HEK293T (cell line): ENCODE data around the gene PLEKHM2.

ENCODE experiments used
- CTCF ChIA-PET: fragments of 350-600 bp; formaldehyde crosslinking; extraction: SDS; loops from one replicate; lab custom pipeline; 2021; ENCODE audit warnings: antibody characterized with exemption, inconsistent platforms; lab: Yijun Ruan, JAX
- POLR2A ChIA-PET: fragments of 350-600 bp; formaldehyde crosslinking; extraction: SDS; loops from one replicate; lab custom pipeline; 2020; ENCODE audit warnings: antibody characterized with exemption, inconsistent platforms; lab: Yijun Ruan, JAX
- DNase-seq: peaks from one replicate; pipeline ENCODE4 v3.0.0; 2012; ENCODE audit warnings: mixed read lengths; ENCODE audit errors: extremely low spot score
- ARNT ChIP-seq: fragments of 450-650 bp; IDR thresholded peaks from 2 replicates; pipeline ENCODE4 v1.6.1; 2017; ENCODE audit warnings: mild to moderate bottlenecking
- BHLHE40 ChIP-seq: fragments of 450-650 bp; IDR thresholded peaks from 2 replicates; pipeline ENCODE4 v1.6.1; 2016; ENCODE audit warnings: mild to moderate bottlenecking, moderate library complexity, borderline replicate concordance
- CTBP1 ChIP-seq: fragments of 450-650 bp; IDR thresholded peaks from 2 replicates; pipeline ENCODE4 v1.6.1; 2016; ENCODE audit warnings: borderline replicate concordance
- ELF4 ChIP-seq: fragments of 450-650 bp; IDR thresholded peaks from 2 replicates; pipeline ENCODE4 v1.6.1; 2017; ENCODE audit warnings: antibody characterized with exemption
- FOXA1 ChIP-seq: fragments of 450-650 bp; IDR thresholded peaks from 2 replicates; pipeline ENCODE4 v1.6.1; 2016; ENCODE audit warnings: mild to moderate bottlenecking
- FOXK2 ChIP-seq: fragments of 450-650 bp; IDR thresholded peaks from 2 replicates; pipeline ENCODE4 v1.6.1; 2016; ENCODE audit warnings: mild to moderate bottlenecking
- FOXM1 ChIP-seq: fragments of 450-650 bp; IDR thresholded peaks from 2 replicates; pipeline ENCODE4 v1.6.1; 2017; ENCODE audit warnings: mild to moderate bottlenecking, borderline replicate concordance
- HDGF ChIP-seq: fragments of 450-650 bp; IDR thresholded peaks from 2 replicates; pipeline ENCODE4 v1.6.1; 2017; ENCODE audit warnings: antibody characterized with exemption, borderline replicate concordance
- L3MBTL2 ChIP-seq: fragments of 450-650 bp; conservative IDR thresholded peaks from 2 replicates; pipeline ENCODE4 v1.6.1; 2016; ENCODE audit warnings: mild to moderate bottlenecking
- LEF1 ChIP-seq: fragments of 450-650 bp; IDR thresholded peaks from 2 replicates; pipeline ENCODE4 v1.6.1; 2017; ENCODE audit warnings: mild to moderate bottlenecking, borderline replicate concordance
- NFRKB ChIP-seq: fragments of 450-650 bp; IDR thresholded peaks from 2 replicates; pipeline ENCODE4 v1.6.1; 2016; ENCODE audit warnings: mild to moderate bottlenecking, moderate library complexity
- SP1 ChIP-seq: fragments of 450-650 bp; IDR thresholded peaks from 2 replicates; pipeline ENCODE4 v1.6.1; 2017
- SUZ12 ChIP-seq: fragments of 450-650 bp; IDR thresholded peaks from 2 replicates; pipeline ENCODE4 v1.6.1; 2016; ENCODE audit warnings: mild to moderate bottlenecking
- TARDBP ChIP-seq: fragments of 450-650 bp; IDR thresholded peaks from 2 replicates; pipeline ENCODE4 v1.6.1; 2016
- ZNF384 ChIP-seq: fragments of 450-650 bp; IDR thresholded peaks from 2 replicates; pipeline ENCODE4 v1.6.1; 2016
- TF ChIP-seq, protein P1 (sequence below): fragments of 450-650 bp; IDR thresholded peaks from 2 replicates; pipeline ENCODE4 v1.6.1; 2016

The PLEKHM2 gene

DNA sequence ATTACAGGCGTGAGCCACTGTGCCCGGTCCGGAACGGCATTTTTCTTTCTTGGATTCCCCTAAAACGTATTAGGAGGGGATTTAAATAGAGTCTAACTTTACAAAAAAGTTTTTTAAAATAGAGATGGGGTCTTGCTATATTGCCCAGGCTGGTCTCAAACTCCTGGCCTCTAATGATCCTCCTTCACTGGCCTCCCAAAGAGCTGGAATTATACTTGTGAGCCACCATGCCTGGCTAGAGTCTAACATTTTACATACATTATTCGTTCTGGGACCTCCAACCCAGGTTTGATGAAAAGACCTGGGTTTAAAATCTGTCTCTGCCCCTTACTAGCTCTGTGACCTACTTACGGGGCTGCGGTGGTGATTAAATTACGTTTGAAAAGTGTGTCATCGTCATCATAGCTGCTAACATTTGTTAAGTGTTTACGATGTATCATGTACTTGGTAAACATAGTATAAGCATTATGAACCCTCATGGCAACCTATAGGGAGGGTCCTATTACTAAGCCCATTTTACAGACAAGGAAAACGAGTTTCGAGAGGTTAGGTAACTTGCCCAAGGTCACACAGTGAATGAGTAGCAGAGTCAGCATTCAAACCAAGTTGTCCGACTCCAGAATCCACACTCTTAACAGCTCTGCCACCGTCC lies 24.5 kb downstream of the PLEKHM2 start:
- CTCF ChIA-PET: no interaction called here
- DNase-seq: no peak

DNA sequence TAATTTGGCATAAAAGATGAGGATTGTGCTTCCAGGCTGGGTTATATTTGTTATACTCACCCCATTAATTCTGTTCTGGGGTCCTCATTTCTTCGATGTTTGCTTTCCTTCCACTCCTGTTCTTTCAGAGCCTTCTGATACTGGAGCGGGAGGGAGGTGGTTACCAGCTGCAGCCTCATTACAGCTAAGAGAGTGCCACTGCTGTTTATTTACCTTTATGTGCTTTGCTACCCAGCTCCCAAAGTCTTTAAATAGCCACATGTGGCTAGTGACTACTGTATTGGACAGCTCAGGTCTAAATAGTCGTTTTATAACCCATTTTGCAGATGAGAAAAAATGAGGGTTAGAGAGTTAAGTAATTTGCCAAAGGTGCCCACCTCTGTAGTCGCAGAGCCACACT lies 25.1 kb downstream of the PLEKHM2 start:
- ChIA-PET CTCF (no interaction called here), POLR2A (no interaction called here)
- no peak for TF ChIP-seq SP1
- no peak for TF ChIP-seq NFRKB
- no peak for TF ChIP-seq ARNT
- no peak for TF ChIP-seq HDGF
- no peak for TF ChIP-seq TARDBP
- TF ChIP-seq BHLHE40: no peak
- TF ChIP-seq SUZ12: no peak
- no peak for TF ChIP-seq FOXK2
- TF ChIP-seq FOXA1: no peak
- TF ChIP-seq L3MBTL2: no peak
- TF ChIP-seq FOXM1: no peak
- TF ChIP-seq ZNF384: no peak
- TF ChIP-seq ELF4: no peak
- TF ChIP-seq CTBP1: no peak
- no peak for TF ChIP-seq LEF1
- TF ChIP-seq, protein P1, sequence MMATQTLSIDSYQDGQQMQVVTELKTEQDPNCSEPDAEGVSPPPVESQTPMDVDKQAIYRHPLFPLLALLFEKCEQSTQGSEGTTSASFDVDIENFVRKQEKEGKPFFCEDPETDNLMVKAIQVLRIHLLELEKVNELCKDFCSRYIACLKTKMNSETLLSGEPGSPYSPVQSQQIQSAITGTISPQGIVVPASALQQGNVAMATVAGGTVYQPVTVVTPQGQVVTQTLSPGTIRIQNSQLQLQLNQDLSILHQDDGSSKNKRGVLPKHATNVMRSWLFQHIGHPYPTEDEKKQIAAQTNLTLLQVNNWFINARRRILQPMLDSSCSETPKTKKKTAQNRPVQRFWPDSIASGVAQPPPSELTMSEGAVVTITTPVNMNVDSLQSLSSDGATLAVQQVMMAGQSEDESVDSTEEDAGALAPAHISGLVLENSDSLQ: no peak
- no peak for DNase-seq

More for the DNA sequence above, 24.5 kb downstream of the PLEKHM2 start:
- POLR2A ChIA-PET: interaction anchor here (1.1 kb wide), 1 partner anchor 106 kb away, joined by 3 read pairs; no protein-coding TSS in a partner anchor
- TF ChIP-seq L3MBTL2 (no peak), CTBP1 (no peak), ZNF384 (no peak), TARDBP (no peak), LEF1 (no peak), ARNT (no peak)

DNA sequence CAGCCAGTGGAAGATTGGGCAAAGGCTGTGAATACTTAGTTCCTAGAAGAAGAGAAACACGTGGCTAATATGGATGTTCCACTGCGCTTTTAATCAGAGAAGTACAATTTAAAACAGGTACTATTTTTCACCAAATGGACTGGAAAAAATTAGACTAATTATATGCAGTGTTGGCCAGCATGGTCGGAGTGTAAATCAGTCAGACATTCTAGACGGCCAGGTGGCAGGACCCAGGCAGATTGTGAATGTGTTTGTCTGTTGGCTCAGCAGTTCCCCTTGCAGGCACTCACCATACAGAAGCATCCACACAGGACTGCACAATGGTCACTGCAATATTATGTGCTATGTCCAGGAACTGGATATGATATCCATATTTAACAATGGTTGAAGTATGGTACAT lies 28.0 kb downstream of the PLEKHM2 start:
- TF ChIP-seq HDGF: no peak
- TF ChIP-seq FOXM1: no peak
- no peak for TF ChIP-seq ARNT
- no peak for TF ChIP-seq FOXA1
- TF ChIP-seq CTBP1: no peak
- TF ChIP-seq TARDBP: no peak
- TF ChIP-seq BHLHE40: no peak
- TF ChIP-seq FOXK2: no peak
- TF ChIP-seq ZNF384: no peak
- TF ChIP-seq ELF4: no peak
- TF ChIP-seq SP1: no peak
- TF ChIP-seq L3MBTL2: no peak
- no peak for TF ChIP-seq LEF1
- TF ChIP-seq, protein P1: no peak
- no peak for TF ChIP-seq NFRKB
- no peak for DNase-seq
- ChIA-PET CTCF (no interaction called here), POLR2A (no interaction called here)

DNA sequence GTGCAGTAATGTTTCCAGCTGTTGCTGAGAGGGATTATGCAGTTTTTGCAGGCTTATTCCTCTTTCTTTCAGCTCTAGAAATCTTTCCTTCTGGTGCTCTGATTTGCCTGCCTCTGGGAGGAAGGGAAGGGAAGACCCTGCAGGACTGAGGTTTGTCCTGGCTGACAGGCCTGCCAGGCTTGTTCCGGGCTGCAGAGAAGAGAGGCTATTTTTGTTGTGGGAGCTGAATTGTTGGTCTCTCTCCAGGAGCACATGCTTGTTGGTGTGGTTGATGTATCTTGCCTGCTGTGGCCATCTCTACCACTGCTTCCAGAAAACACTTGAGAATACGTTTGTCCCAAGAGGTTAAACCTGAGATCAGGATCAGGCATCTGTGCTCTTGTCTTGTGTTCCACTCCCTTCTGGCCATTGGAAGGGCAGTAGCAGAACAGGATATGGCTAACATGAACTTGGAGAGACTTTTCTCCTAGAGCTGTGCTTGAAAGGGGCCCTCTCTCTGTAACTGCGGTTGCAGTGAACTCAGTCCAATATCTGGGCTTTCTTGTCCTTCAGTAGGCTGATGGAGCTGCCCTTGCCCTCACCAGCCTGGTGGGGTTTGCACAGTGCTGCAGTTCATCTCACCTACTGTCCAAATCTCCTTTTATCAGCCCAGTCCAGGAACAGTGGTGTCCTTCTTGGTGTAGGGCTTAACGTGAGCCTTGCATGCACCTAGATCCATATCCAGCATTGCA lies 30.5 kb downstream of the PLEKHM2 start:
- CTCF ChIA-PET: no interaction called here
- POLR2A ChIA-PET: interaction anchor here (1.5 kb wide), 1 partner anchor 111 kb away, joined by 4 read pairs; no protein-coding TSS in a partner anchor
- TF ChIP-seq TARDBP (no peak), SP1 (no peak), SUZ12 (no peak), ARNT (no peak), ELF4 (no peak), FOXA1 (no peak), FOXM1 (no peak), FOXK2 (no peak), CTBP1 (no peak), HDGF (no peak), LEF1 (no peak)
- DNase-seq: no peak

DNA sequence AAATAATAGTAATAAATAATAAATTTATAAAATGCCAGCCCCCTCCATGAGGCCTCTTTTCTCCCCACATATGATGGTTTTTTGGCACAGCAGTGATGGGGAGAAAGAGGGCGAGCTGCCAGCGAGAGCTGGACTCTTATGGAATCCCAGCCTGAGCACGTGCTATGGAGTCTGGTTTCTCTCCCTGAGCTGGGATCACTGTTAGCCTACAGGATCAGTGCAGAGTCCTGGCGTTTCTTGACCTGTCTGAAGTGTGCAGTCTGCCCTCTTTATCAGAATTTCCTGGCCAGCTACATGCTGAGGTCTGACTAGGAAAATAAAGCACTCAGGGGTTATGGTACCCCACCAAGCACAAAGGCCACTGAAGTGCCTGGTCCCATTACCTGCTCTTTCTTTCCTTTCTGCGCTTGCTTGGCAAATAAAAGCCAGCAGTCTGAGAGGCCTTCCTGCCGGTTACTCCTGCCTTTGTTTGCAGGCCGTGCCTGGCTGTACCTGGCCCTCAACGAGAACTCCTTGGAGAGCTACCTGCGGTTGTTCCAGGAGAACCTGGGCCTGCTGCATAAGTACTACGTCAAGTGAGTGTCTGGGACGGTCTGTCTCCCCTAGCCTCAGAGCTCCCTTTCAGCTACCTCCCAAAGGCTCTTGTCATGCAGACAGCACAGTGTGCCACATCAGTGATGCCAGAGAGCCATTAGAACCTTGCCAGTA lies 33.5 kb downstream of the PLEKHM2 start:
- ChIA-PET POLR2A (no interaction called here), CTCF (no interaction called here)
- TF ChIP-seq FOXM1 (no peak), ELF4 (no peak), LEF1 (no peak), CTBP1 (no peak), ARNT (no peak), SP1 (no peak), ZNF384 (no peak), SUZ12 (no peak), TARDBP (no peak), FOXK2 (no peak), L3MBTL2 (no peak), NFRKB (no peak), HDGF (no peak)
- TF ChIP-seq, protein P1: no peak
- DNase-seq: no peak
